Smooth muscle cell (in vitro differentiated cells): ENCODE measurements around the gene NCAPH2. TPM values are rescaled to one million over a fixed set of nuclear protein-coding genes. Genes with fewer than 3 reads are reported as not detected.

ENCODE experiments used
- DNase-seq: peaks from one replicate; lab custom pipeline; 2025; ENCODE audit not compliant: unreplicated experiment; lab: John Stamatoyannopoulos, UW
- H2AFZ ChIP-seq: fragments of 200-600 bp; sonication (generic); 2 replicates; pipeline ENCODE4 v1.6.0; 2016; ENCODE audit warnings: antibody characterized with exemption, low read depth, mild to moderate bottlenecking
- H3F3A ChIP-seq: fragments of 200-600 bp; sonication (generic); 2 replicates; pipeline ENCODE4 v1.6.0; 2017; ENCODE audit warnings: antibody characterized with exemption, low read depth
- H3K27ac ChIP-seq: fragments of 200-600 bp; sonication (generic); 2 replicates; pipeline ENCODE4 v1.5.1; 2016; ENCODE audit warnings: low read depth, mild to moderate bottlenecking
- H3K27me3 ChIP-seq: fragments of 200-600 bp; sonication (generic); 2 replicates; pipeline ENCODE4 v1.6.1; 2016; ENCODE audit warnings: low read depth, mild to moderate bottlenecking
- H3K36me3 ChIP-seq: fragments of 200-600 bp; sonication (generic); 2 replicates; pipeline ENCODE4 v1.5.1; 2016; ENCODE audit warnings: low read depth
- H3K4me1 ChIP-seq: fragments of 200-600 bp; sonication (generic); 2 replicates; pipeline ENCODE4 v1.5.1; 2016; ENCODE audit warnings: low read depth
- H3K4me2 ChIP-seq: fragments of 200-600 bp; sonication (generic); 2 replicates; pipeline ENCODE4 v1.6.0; 2016; ENCODE audit warnings: mild to moderate bottlenecking
- H3K4me3 ChIP-seq: fragments of 200-600 bp; sonication (generic); 2 replicates; pipeline ENCODE4 v1.5.1; 2016; ENCODE audit warnings: mild to moderate bottlenecking
- H3K79me2 ChIP-seq: fragments of 200-600 bp; sonication (generic); 2 replicates; pipeline ENCODE4 v1.6.0; 2016; ENCODE audit warnings: low read depth, mild to moderate bottlenecking
- H3K9ac ChIP-seq: fragments of 200-600 bp; sonication (generic); 2 replicates; pipeline ENCODE4 v1.6.0; 2016; ENCODE audit warnings: low read depth
- H3K9me3 ChIP-seq: fragments of 200-600 bp; sonication (generic); replicated peaks from 2 replicates; pipeline ENCODE4 v1.5.1; 2016; ENCODE audit warnings: low read depth
- H4K20me1 ChIP-seq: fragments of 200-600 bp; sonication (generic); 2 replicates; pipeline ENCODE4 v1.6.0; 2016; ENCODE audit warnings: low read depth
- WGBS: methylation state at CpG from one replicate; pipeline ENCODE4 v1.1.7; 2016; ENCODE audit warnings: low lambda C conversion rate; 5-methylcytosine and 5-hydroxymethylcytosine counted together
- polyA plus RNA-seq: library from polyadenylated mRNA; unstranded; fragments of >200 nt; fragmentation: Nextera tagmentation; extraction: Ambion mirVana; gene quantifications from 2 replicates; pipeline ENCODE4 v1.2.1, GENCODE V29; 2016
- total RNA-seq: library from RNA; depleted of rRNA; stranded (reverse); fragments of >200 nt; gene quantifications from 2 replicates; pipeline ENCODE4 v1.2.3, GENCODE V29; 2014
- TF ChIP-seq, protein P1 (sequence below): fragments of 200-600 bp; sonication (generic); IDR thresholded peaks from 2 replicates; pipeline ENCODE4 v1.5.1; 2017; ENCODE audit warnings: borderline replicate concordance, mild to moderate bottlenecking, antibody characterized with exemption; ENCODE audit not compliant: insufficient read depth, poor library complexity, severe bottlenecking

Gene NCAPH2
- total and polyA plus RNA-seq, 2 experiments from 2014 or later = 24.1 to 45.7 TPM

DNA sequence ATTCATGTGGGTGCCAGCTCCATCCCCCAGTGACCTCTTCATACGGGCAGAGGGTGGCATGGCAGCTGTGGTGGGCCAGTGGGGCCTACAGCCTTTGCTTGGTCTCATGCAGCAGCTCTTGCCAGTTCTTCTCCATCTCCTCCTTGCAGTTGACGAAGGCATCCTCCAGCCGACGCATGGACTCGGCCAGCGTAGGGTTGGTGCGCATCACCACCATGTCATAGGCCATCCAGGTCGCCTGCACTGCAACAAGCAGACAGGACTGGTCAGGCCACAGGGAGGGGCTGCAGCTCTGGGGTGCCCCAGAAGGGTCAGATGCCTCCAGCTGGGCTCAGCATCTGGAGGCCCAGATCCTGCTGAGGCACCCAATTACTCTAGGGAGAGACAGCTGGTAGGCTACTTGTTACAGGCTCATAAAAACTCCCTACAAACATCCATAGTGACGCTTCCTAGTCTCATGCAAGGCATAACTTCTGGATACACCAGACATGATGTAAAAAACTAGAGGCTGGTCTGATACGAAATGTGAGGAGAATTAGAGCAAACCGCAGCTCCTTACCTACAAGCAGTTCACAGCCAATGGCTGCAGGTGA, 43.2 kb downstream of the NCAPH2 start:
- H2AFZ ChIP-seq = no peak overlapping the region
- no peaks in the 10 kb centered on the region for H3K79me2 ChIP-seq
- TF ChIP-seq, protein P1, sequence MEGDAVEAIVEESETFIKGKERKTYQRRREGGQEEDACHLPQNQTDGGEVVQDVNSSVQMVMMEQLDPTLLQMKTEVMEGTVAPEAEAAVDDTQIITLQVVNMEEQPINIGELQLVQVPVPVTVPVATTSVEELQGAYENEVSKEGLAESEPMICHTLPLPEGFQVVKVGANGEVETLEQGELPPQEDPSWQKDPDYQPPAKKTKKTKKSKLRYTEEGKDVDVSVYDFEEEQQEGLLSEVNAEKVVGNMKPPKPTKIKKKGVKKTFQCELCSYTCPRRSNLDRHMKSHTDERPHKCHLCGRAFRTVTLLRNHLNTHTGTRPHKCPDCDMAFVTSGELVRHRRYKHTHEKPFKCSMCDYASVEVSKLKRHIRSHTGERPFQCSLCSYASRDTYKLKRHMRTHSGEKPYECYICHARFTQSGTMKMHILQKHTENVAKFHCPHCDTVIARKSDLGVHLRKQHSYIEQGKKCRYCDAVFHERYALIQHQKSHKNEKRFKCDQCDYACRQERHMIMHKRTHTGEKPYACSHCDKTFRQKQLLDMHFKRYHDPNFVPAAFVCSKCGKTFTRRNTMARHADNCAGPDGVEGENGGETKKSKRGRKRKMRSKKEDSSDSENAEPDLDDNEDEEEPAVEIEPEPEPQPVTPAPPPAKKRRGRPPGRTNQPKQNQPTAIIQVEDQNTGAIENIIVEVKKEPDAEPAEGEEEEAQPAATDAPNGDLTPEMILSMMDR = no peak
- H3K4me1 ChIP-seq = no peaks in the 10 kb centered on the region
- no peak overlapping the region for H3K9ac ChIP-seq
- no peak for DNase-seq
- no peaks in the 10 kb centered on the region for H4K20me1 ChIP-seq
- no peaks in the 10 kb centered on the region for H3F3A ChIP-seq
- 92% methylated on average over 11 of the region's 11 CpGs for WGBS
- H3K4me2 ChIP-seq = no peak overlapping the region
- no peak overlapping the region for H3K4me3 ChIP-seq
- H3K27me3 ChIP-seq = no peaks in the 10 kb centered on the region
- no peaks in the 10 kb centered on the region for H3K9me3 ChIP-seq
- H3K27ac ChIP-seq = no peak overlapping the region
- H3K36me3 ChIP-seq = no peaks in the 10 kb centered on the region

DNA sequence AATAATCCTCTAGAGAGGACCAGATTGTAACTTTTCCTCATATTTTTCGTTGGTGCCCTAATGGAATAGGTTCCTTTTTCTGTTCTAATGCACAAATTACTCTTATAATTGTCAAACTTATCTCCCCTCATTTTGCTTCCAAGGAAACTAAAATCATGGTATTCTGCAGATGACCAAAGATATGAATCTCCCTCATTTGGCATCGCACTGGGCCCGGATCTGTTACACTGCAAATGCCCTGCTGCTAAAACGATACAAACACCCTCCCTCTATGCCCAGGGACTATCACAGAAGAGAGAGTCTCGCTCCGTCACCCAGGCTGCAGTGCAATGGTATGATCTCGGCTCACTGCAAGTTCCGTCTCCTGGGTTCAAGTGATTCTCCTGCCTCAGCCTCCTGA, 45.3 kb downstream of the NCAPH2 start:
- Histone ChIP-seq H3K9me3 (no peaks in the 10 kb centered on the region), H3K36me3 (no peaks in the 10 kb centered on the region), H4K20me1 (no peaks in the 10 kb centered on the region), H3K4me1 (no peaks in the 10 kb centered on the region), H2AFZ (no peak overlapping the region), H3K4me3 (no peak overlapping the region), H3F3A (no peaks in the 10 kb centered on the region), H3K79me2 (no peaks in the 10 kb centered on the region), H3K27ac (no peak overlapping the region), H3K27me3 (no peaks in the 10 kb centered on the region), H3K4me2 (no peak overlapping the region), H3K9ac (no peak overlapping the region)
- TF ChIP-seq, protein P1 = no peak
- DNase-seq = no peak
- WGBS = 78% methylated on average over 8 of the region's 8 CpGs

DNA sequence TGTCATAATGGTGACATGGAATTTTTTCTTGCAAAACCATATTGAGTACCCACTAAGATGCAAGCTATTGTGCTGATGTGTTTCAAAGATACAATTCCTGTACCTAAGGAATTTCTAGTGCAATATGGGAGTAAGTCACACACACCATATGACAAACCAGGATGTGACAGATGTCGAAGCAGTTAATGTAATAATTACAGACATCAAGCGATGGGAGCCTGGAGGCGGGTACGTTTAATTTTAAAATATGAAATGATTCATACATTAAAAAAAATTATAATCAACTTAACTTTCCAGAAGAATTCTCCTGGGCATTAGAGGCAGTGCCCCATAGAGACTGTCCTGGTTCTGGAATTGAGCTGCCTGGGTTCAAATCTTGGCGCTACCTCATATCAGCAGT, 48.7 kb downstream of the NCAPH2 start:
- H4K20me1 ChIP-seq = no peaks in the 10 kb centered on the region
- no peaks in the 10 kb centered on the region for H3K9me3 ChIP-seq
- H3K27ac ChIP-seq = no peak overlapping the region
- no peaks in the 10 kb centered on the region for H3K4me1 ChIP-seq
- WGBS = 85% methylated on average over 5 of the region's 5 CpGs
- no peaks in the 10 kb centered on the region for H3F3A ChIP-seq
- no peak overlapping the region for H3K4me2 ChIP-seq
- no peak overlapping the region for H3K9ac ChIP-seq
- H3K27me3 ChIP-seq = no peaks in the 10 kb centered on the region
- no peak overlapping the region for H2AFZ ChIP-seq
- H3K79me2 ChIP-seq = no peaks in the 10 kb centered on the region
- no peak overlapping the region for H3K4me3 ChIP-seq
- TF ChIP-seq, protein P1 = no peak
- no peak for DNase-seq
- H3K36me3 ChIP-seq = no peaks in the 10 kb centered on the region

DNA sequence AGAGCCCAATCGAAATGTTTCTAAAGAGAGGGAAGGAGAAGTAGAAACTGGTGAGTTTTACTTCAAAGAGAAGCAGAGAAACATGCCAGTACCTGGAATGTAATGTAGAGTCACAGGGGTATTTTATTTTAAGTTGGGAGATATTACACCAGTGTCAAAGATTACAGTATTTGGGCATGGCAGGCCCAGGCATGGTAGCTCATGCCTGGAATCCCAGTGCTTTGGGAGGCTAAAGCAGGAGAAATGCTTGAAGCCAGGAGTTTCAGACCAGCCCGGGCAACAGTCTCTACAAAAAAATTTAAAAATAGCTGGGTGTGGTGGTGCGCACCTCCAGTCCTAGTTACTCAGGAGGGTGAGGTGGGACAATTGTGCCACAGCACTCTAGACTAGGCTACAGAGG, 52.0 kb downstream of the NCAPH2 start:
- DNase-seq = no peak
- Histone ChIP-seq H3K4me2 (no peak overlapping the region), H3K36me3 (no peaks in the 10 kb centered on the region), H3K4me1 (no peaks in the 10 kb centered on the region), H3K9ac (no peak overlapping the region), H2AFZ (no peak overlapping the region), H3K79me2 (peaks cover 3% of the 10 kb centered on the region), H3K4me3 (no peak overlapping the region), H3K27me3 (no peaks in the 10 kb centered on the region), H4K20me1 (no peaks in the 10 kb centered on the region), H3F3A (no peaks in the 10 kb centered on the region), H3K27ac (no peak overlapping the region), H3K9me3 (no peaks in the 10 kb centered on the region)
- WGBS = 88% methylated on average over 3 of the region's 3 CpGs
- TF ChIP-seq, protein P1 = no peak
